ENCODE results near the gene PCBP1.
"Not testable (repeated sequence)": the region's sequence is repeated elsewhere in the genome, so short reads cannot be mapped to it uniquely, and the experiment has no call there.

Gene PCBP1

DNA sequence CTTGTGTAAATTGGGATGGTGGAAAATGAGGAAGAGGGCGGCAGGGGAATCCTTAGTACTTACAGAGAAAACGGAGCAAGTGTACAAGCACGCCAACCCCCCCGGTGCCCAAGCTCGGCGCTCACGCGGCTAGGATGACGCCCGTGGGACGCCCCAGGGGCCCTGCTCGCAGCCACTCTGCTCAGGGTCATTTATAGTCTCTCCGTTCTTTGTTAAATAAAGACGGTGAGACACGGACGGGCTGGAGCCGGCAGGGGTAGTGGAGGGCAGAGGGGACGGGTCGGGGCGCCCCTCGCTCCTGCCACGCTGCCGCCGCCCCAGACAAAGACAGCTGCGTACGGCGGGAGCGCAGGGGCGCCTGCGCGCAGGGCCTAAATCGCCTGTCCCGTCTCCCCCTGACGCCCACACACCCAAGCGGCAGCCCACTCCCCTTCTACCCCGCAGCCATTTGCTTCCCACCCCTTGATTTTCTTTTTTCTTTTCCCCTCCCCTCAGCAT is 37.8 kb downstream of the PCBP1 start:
- TF ChIP-seq, protein P1, sequence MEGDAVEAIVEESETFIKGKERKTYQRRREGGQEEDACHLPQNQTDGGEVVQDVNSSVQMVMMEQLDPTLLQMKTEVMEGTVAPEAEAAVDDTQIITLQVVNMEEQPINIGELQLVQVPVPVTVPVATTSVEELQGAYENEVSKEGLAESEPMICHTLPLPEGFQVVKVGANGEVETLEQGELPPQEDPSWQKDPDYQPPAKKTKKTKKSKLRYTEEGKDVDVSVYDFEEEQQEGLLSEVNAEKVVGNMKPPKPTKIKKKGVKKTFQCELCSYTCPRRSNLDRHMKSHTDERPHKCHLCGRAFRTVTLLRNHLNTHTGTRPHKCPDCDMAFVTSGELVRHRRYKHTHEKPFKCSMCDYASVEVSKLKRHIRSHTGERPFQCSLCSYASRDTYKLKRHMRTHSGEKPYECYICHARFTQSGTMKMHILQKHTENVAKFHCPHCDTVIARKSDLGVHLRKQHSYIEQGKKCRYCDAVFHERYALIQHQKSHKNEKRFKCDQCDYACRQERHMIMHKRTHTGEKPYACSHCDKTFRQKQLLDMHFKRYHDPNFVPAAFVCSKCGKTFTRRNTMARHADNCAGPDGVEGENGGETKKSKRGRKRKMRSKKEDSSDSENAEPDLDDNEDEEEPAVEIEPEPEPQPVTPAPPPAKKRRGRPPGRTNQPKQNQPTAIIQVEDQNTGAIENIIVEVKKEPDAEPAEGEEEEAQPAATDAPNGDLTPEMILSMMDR (IDR thresholded peaks at IDR 0.05; ENCODE audit: low read depth, low read length) = no peak
- DNase-seq (ENCODE audit: extremely low read depth, low read depth) = no peak

DNA sequence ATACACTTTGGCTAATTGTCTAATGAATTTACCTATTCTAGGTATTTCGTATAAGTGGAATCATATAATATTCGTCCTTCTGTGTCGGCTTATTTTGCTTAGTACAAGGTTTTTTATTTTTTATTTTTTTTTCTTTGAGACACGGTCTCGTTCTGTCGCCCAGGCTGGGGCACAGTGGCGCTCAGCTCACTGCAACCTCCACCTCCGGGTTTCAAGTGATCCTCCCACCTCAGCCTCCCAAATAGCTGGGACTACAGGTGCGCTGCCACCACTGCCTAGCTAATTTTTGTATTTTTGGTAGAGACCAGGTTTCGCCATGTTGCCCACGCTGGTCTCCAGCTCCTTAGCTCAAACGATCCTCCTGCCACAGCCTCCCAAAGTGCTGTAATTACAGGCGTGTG is 38.2 kb downstream of the PCBP1 start:
- DNase-seq (ENCODE audit: extremely low read depth, low read depth) = no peak
- TF ChIP-seq, protein P1 (IDR thresholded peaks at IDR 0.05; ENCODE audit: low read depth, low read length) = no peak

DNA sequence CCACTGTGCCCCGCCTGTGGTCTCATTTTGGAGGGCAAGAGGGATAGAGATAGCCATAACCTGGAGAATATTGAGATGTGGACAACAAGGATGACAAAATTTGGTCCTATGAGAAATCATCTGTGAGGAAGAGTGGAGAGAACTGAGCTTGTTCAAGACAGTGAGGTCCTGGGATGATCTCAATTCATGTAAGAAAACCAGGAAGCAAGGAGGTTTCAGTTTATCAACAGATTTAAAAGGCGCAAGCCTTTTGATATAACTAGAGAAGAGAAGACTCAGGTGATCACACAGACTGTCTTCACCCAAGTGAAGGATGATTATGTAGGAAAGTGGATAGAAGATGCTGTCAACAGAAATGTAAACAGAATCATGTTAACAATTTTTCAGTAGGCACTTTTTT is 39.1 kb downstream of the PCBP1 start:
- DNase-seq (ENCODE audit: extremely low read depth, low read depth) = no peak
- TF ChIP-seq, protein P1 (IDR thresholded peaks at IDR 0.05; ENCODE audit: low read depth, low read length) = no peak

DNA sequence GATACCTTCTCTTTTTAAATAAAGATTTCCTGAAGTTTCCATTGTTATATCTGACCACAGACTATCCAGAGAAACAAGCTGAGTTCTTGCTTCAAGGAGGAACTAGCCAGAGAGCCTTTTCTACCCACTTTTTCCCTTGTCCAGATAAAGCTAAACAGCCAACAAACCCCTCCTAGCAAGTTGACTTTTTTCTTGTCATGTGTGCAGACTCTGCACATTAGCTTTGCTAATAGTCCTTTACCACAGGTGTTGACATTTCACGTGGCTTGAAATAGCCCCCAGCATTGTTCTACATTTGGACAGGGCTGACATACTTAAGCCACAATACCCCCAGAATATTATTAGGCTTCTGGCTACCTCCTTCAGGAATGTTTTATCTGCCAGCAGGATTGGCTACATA is 40.7 kb downstream of the PCBP1 start:
- TF ChIP-seq, protein P1 (IDR thresholded peaks at IDR 0.05; ENCODE audit: low read depth, low read length) = no peak
- no peak for DNase-seq (ENCODE audit: extremely low read depth, low read depth)

DNA sequence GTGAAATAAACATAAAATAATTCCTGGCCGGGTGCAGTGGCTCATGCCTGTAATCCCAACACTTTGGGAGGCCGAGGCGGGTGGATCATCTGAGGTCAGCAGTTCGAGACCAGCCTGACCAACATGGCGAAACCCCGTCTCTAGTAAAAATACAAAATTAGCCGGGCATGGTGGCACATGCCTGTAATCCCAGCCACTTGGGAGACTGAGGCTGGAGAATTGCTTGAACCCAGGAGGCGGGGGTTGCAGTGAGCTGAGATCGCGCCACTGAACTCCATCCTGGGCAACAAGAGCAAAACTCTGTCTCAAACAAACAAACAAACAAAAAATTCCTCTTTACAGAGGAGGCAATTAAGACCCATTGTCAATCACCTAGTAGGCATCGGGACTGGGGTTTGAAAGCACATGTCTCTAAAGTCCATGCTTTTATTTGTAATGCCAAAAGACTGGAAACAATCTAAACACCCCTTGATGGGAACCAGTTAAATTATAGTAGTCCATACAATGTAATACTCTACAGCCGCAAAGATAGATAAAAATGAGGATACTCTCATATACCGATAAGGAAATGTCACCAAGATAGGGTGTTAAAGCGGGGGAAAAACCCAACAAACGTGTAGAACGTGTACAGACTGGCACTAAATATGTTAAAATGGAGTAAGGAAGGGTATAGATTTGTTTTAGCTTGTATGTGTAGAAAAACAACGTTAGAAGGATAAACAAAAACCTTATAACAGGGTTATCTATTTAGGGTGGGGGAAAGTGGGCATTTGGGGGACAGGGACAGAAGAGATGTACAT is 44.3 kb downstream of the PCBP1 start:
- not testable (repeated sequence) for DNase-seq (ENCODE audit: extremely low read depth, low read depth)

DNA sequence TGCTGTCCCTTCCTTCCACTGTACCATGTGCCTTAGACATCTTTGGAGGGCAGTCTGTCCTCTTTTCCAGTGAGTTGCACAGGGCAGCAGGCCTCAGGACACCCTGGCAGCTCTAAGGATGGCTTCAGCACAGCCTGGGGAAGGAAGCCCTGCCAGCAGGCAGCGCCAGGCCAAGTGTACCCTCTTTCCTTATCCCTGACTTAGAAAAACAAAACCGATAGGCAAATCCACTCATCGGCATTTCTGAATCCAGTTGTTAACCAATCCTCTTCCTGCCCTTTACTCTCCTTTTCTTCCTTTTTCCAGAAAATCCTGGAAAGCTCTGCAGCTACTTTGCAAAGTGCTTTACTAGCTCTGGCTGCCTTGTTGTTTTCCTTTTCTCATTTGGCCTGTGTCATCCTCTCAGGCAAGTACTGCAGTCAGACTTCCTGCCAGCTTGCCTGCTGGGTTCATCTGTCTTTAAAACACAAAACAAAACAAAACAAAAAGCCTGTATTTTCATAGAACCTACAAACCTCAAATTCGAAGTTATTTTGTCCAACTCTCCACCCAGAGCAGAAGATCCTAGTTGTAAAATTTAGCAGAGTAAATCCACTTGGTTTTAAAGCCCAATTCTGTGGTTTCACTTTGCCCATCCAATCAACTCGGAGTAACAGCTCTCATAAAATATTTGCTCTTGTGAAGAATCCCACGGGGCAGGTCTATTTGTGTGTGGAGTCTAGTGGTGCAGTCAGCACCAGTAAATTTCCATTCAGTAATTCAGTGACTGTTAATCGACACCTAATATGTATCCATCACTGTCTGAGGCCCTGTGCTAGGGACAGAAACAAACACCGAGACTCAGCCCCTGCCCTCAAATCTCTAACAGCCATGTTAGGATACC is 45.2 kb downstream of the PCBP1 start:
- TF ChIP-seq, protein P1 (IDR thresholded peaks at IDR 0.05; ENCODE audit: low read depth, low read length) = no peak; the same call in 1 of the 2 replicates
- DNase-seq (ENCODE audit: extremely low read depth, low read depth) = no peak

DNA sequence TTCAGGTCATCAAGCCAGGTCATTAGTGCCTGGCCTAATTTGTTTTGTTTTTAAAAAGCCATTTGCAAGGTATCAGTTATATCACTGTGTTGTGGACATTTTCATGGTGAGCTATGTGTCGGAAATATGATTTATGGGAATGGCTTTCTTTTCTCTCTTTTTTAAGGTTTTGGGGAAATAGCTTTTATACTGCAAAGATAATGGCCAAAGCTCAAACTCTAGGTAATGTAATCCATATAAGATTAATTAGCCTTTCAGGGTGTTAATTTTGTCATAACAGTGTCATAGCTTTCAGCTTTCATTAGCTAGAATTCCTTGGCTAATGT is 45.8 kb downstream of the PCBP1 start:
- DNase-seq (ENCODE audit: extremely low read depth, low read depth) = no peak
- TF ChIP-seq, protein P1 (IDR thresholded peaks at IDR 0.05; ENCODE audit: low read depth, low read length) = no peak

Measured in AG09319 (cell line).